NK-92 treated with Interleukin-12 subunit alpha and Interleukin-12 subunit beta, amount 100 ng/mL, for 24 hours (cell line): ENCODE results near the gene CDK10.
"Not testable (repeated sequence)": the region's sequence is repeated elsewhere in the genome, so short reads cannot be mapped to it uniquely, and the experiment has no call there.

Experiments used
- DNase-seq: peaks from one replicate; lab custom pipeline; 2025; lab: John Stamatoyannopoulos, UW

Gene CDK10

GRCh38 chr16:89667633-89668032 is 18.9 kb upstream of the CDK10 start:
- DNase-seq: no peak

- no peak for DNase-seq
Measured at GRCh38 chr16:89668790-89669158, 17.7 kb upstream of the CDK10 start.

GRCh38 chr16:89669755-89670154 is 16.7 kb upstream of the CDK10 start:
- no peak for DNase-seq

- no peak for DNase-seq
Measured at GRCh38 chr16:89670496-89671431, 15.7 kb upstream of the CDK10 start.

GRCh38 chr16:89671565-89671964 is 14.9 kb upstream of the CDK10 start:
- DNase-seq: not testable (repeated sequence)

- DNase-seq: no peak
Measured at GRCh38 chr16:89672177-89672941, 14.1 kb upstream of the CDK10 start.

- DNase-seq: no peak
Measured at GRCh38 chr16:89678258-89678657, 8.2 kb upstream of the CDK10 start.

- no peak for DNase-seq
Measured at GRCh38 chr16:89685916-89686315, 573 bp upstream of the CDK10 start.

GRCh38 chr16:89687092-89687940 is 827 bp downstream of the CDK10 start:
- DNase-seq: no peak

GRCh38 chr16:89688395-89688794 is 1.9 kb downstream of the CDK10 start:
- no peak for DNase-seq

GRCh38 chr16:89689142-89689541 is 2.7 kb downstream of the CDK10 start:
- DNase-seq: no peak

GRCh38 chr16:89689621-89690020 is 3.1 kb downstream of the CDK10 start:
- DNase-seq: not testable (repeated sequence)

- no peak for DNase-seq
Measured at GRCh38 chr16:89690392-89690901, 4.0 kb downstream of the CDK10 start.

- DNase-seq: no peak
Measured at GRCh38 chr16:89691231-89691985, 4.9 kb downstream of the CDK10 start.

GRCh38 chr16:89691986-89692569 is 5.6 kb downstream of the CDK10 start:
- DNase-seq: no peak

- no peak for DNase-seq
Measured at GRCh38 chr16:89693289-89693731, 6.8 kb downstream of the CDK10 start.

GRCh38 chr16:89693931-89694783 is 7.7 kb downstream of the CDK10 start:
- no peak for DNase-seq

GRCh38 chr16:89694784-89695085 is 8.2 kb downstream of the CDK10 start:
- not testable (repeated sequence) for DNase-seq

GRCh38 chr16:89695086-89695874 is 8.8 kb downstream of the CDK10 start:
- no peak for DNase-seq
